ENCODE results near the gene SMCO2. TPM values are rescaled to one million over a fixed set of nuclear protein-coding genes. Genes with fewer than 3 reads are reported as not detected.

The SMCO2 gene
- total RNA-seq, 3 donors from 2014 or later, result not detected

DNA sequence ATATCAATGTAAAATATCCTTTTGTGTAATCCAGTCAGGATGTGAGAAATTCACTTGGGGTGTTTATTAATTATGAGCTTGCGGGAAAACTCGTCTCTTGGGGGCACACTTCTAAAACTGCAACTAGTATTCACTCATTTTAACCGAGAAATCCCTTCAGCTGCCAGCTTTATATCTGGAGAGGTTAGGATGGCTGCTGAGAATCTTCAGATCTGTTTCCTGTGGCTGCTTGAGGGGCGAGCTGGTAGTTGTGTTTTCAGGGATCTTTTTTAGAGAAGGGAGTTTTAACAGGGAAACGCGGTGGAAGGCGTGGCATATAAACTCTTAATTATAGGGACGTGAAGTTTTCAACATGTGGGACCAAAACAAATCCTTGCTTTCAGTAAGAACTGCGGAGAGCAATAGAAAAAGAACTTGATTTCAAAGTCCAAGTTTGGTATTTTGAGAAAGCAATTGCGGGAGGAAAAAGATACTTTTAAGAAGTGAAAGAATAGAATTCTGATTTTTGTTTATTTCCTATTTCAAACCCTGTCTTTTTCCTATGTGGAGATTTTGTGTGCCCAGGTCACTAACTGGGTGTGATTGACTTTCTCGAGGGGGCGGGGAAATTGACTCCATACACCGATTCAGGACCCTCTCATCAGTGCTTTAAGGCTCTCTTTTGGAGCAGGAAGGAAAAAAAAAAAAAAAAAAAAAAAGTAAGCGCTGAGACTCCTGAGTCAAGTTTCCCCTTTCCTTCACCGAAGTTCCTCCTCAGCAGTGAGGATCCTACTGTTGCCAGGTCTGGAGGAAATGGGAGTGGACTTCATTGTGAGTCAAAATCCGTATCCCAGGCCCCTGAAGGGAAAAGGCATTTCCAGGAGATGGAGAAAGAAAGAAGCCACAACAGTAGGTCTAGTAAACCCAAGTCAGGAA lies 78.6 kb downstream of the SMCO2 start:
- no peak for ATAC-seq
- intact Hi-C loops (cut with DNase I, micrococcal nuclease), result no loop called here
- TF ChIP-seq, protein P1, sequence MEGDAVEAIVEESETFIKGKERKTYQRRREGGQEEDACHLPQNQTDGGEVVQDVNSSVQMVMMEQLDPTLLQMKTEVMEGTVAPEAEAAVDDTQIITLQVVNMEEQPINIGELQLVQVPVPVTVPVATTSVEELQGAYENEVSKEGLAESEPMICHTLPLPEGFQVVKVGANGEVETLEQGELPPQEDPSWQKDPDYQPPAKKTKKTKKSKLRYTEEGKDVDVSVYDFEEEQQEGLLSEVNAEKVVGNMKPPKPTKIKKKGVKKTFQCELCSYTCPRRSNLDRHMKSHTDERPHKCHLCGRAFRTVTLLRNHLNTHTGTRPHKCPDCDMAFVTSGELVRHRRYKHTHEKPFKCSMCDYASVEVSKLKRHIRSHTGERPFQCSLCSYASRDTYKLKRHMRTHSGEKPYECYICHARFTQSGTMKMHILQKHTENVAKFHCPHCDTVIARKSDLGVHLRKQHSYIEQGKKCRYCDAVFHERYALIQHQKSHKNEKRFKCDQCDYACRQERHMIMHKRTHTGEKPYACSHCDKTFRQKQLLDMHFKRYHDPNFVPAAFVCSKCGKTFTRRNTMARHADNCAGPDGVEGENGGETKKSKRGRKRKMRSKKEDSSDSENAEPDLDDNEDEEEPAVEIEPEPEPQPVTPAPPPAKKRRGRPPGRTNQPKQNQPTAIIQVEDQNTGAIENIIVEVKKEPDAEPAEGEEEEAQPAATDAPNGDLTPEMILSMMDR (IDR thresholded peaks at IDR 0.05), result no peak

DNA sequence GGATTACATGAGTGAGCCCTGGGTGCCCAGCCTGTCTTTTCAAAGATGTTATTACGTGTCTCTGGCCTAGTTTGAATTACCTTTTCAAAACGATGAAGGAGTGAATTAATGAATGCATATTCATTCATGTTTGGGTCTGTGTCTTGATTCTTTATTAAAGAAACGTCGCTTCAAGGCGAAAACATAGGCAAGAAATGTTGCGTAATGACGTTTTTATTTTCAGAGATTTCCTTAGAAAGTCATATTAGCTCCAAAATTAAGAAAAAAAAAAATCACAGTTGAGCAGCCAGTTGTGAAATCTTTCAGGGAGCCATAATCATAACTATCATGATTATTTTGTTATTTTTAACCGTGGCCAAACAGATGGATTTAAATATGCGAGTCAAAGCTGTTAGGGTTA lies 81.0 kb downstream of the SMCO2 start:
- peaks cover 5% of the 10 kb centered on the region for H3K4me1 ChIP-seq (ENCODE audit: low read depth)
- H3K9me3 ChIP-seq, result no peaks in the 10 kb centered on the region
- no peaks in the 10 kb centered on the region for H3K36me3 ChIP-seq (ENCODE audit: low read depth)
- no peak for ATAC-seq
- no peak overlapping the region for H3K4me3 ChIP-seq
- intact Hi-C loops (cut with DNase I, micrococcal nuclease), result no loop called here
- TF ChIP-seq, protein P1 (IDR thresholded peaks at IDR 0.05), result no peak
- no peak for DNase-seq

More for the DNA sequence above, 78.6 kb downstream of the SMCO2 start:
- H3K36me3 ChIP-seq (ENCODE audit: low read depth), result no peaks in the 10 kb centered on the region
- peak in 2 of 3 donors; percentile 36 to 57 for DNase-seq
- peaks cover 5% of the 10 kb centered on the region for H3K4me1 ChIP-seq (ENCODE audit: low read depth)
- H3K4me3 ChIP-seq, result peak overlapping the region; percentile 42
- H3K9me3 ChIP-seq, result no peaks in the 10 kb centered on the region

DNA sequence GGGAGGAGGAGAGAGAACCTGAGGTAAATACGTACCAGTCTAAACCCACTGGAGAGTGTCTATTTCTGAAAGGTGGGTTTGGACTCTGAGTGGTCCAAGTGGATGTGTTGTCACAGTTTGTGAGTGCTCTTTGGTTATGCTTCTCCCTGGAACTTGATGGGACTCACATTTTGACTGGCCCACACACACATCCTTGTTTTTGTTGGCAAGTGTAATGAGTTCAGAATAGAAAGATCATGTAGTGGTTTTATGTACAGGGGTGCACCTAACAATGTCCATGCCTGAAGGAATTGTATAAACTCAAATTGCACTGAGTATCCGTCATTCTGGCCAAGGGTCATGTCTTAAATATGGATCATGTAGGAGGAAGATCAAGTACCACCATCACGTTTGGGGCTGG lies 82.3 kb downstream of the SMCO2 start:
- Histone ChIP-seq H3K9me3 (no peaks in the 10 kb centered on the region), H3K4me1 (ENCODE audit: low read depth) (no peaks in the 10 kb centered on the region), H3K36me3 (ENCODE audit: low read depth) (no peaks in the 10 kb centered on the region), H3K4me3 (no peak overlapping the region)
- no peak for DNase-seq
- TF ChIP-seq, protein P1 (IDR thresholded peaks at IDR 0.05), result no peak
- intact Hi-C loops (cut with DNase I, micrococcal nuclease), result no loop called here
- ATAC-seq, result no peak

DNA sequence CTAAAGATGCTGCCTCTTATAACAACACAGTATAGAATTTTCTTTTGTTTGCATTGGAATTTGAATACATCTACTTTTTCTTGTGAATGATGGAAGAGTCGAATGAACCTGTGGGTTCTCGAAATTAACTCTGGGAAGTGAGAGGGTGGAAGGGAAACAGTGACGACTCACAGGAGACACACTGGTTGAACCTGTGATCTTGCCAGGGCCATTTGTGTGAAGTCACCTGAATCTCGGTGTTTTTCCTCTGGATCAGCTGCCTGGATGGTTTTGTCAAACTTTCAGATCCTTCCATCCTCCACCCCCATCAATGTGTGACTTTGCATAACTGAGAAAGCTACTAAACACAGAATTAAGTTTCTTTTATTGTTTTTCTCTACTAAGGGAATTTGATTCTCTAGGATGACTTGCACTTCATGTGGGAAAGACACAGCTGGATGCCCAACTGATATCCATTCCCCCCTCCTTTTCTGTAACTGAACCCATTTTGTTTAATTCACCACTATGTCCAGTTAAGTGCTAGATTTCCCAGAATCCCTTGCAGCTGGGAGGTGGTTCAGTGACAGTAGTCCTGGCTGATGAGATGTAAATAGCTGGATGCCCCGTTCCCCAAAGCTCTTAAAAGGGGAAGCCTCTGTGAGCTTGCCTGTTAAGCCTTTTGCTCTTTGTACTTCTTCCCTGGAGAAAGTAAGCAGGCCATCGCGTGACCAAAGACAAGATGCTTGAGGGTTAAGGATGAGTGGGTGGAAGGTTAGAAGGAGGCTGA lies 83.8 kb downstream of the SMCO2 start:
- Histone ChIP-seq H3K9me3 (no peaks in the 10 kb centered on the region), H3K4me1 (ENCODE audit: low read depth) (no peaks in the 10 kb centered on the region), H3K36me3 (ENCODE audit: low read depth) (no peaks in the 10 kb centered on the region), H3K4me3 (no peak overlapping the region)
- intact Hi-C loops (cut with DNase I, micrococcal nuclease), result no loop called here
- TF ChIP-seq, protein P1 (IDR thresholded peaks at IDR 0.05), result no peak
- DNase-seq (no peak), ATAC-seq (peak; percentile 16)

DNA sequence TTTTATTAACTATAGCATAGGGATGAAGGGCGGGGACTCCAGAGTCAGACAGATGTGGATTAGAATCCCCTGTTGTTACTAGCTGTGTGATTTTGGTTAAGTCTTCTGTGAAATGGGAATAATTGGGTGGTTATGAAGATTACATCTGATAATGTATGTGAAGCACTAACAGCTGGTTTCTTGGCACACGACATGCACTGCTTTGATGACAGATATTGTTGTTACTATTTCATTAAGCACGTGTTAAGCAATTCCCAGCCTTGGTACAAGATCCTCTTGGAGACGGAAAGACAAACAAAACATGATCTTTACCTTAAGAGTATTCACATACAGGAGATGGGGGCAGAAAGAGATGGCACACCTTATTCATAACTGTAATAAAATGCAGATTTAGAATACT lies 85.4 kb downstream of the SMCO2 start:
- ATAC-seq, result no peak
- no peak overlapping the region for H3K4me3 ChIP-seq

More for the DNA sequence above, 85.4 kb downstream of the SMCO2 start:
- no peaks in the 10 kb centered on the region for H3K9me3 ChIP-seq
- intact Hi-C loops (cut with DNase I, micrococcal nuclease), result no loop called here
- TF ChIP-seq, protein P1 (IDR thresholded peaks at IDR 0.05), result no peak
- H3K36me3 ChIP-seq (ENCODE audit: low read depth), result no peaks in the 10 kb centered on the region
- DNase-seq, result no peak
- no peaks in the 10 kb centered on the region for H3K4me1 ChIP-seq (ENCODE audit: low read depth)

Measured in mucosa of descending colon (tissue), 3 donors.